ENCODE data around the gene GPLD1. TPM values are rescaled to one million over a fixed set of nuclear protein-coding genes. Genes with fewer than 3 reads are reported as not detected.
A peak's percentile ranks its signal among the peaks of the same experiment; 100 is the strongest.

GPLD1 gene
- total and polyA plus RNA-seq, 9 of the 15 experiments (the other 6 are each of a cell fraction or from before 2014, with no cell fraction given): 0.11 to 1.3 (median 0.82) TPM

DNA sequence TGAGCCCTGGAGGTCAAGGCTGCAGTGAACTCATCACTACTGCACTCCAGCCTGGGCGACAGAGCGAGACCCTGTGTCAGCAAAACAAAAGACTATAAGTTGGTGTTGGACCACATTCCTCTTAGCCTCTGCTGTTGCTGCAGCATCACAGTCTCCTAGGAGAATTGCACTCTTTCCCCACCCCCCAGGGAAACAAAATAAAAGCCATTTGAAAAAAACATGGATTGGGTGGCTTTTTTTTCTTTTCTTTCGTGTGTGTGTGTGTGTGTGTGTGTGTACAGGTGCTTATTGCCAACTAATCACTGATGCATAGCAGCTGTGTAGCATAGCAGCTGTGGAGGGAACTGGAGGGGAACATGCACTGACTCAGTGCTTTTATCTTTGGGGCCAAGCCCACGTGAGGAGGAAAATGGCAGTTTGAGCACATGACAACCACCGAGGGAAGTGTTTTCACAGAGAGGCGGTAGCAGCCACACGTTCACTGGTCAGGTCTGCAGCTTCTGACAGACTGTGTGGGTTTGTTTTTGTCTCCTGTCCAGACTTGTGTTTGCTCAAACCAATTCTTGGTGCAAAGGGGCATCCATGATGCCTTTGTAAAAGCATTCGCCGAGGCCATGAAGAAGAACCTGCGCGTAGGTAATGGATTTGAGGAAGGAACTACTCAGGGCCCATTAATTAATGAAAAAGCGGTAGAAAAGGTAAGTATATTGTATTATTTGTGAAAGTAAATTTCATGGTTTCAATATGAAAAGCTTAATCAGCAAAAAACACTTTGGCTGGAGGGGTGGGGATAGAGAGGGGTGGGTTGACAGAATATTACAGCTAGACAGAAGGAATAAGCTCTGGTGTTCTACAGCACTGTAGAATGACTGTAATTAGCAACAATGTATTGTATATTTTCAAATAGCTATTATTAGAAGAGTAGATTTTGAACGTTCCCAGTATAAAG, 33.1 kb upstream of the GPLD1 start (continued):
- TF ChIP-seq, protein P1, sequence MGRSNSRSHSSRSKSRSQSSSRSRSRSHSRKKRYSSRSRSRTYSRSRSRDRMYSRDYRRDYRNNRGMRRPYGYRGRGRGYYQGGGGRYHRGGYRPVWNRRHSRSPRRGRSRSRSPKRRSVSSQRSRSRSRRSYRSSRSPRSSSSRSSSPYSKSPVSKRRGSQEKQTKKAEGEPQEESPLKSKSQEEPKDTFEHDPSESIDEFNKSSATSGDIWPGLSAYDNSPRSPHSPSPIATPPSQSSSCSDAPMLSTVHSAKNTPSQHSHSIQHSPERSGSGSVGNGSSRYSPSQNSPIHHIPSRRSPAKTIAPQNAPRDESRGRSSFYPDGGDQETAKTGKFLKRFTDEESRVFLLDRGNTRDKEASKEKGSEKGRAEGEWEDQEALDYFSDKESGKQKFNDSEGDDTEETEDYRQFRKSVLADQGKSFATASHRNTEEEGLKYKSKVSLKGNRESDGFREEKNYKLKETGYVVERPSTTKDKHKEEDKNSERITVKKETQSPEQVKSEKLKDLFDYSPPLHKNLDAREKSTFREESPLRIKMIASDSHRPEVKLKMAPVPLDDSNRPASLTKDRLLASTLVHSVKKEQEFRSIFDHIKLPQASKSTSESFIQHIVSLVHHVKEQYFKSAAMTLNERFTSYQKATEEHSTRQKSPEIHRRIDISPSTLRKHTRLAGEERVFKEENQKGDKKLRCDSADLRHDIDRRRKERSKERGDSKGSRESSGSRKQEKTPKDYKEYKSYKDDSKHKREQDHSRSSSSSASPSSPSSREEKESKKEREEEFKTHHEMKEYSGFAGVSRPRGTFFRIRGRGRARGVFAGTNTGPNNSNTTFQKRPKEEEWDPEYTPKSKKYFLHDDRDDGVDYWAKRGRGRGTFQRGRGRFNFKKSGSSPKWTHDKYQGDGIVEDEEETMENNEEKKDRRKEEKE (IDR thresholded peaks at IDR 0.05; ENCODE audit: borderline replicate concordance in 1 of 2, control insufficient read depth in 1 of 2, low read depth in 2 of 2, low read length in 1 of 2): no peak
- TF ChIP-seq CREM (IDR thresholded peaks at IDR 0.05; ENCODE audit: low read depth) (no peak), TRIM28 (IDR thresholded peaks at IDR 0.05) (no peak), ESRRA (IDR thresholded peaks at IDR 0.05; ENCODE audit: borderline replicate concordance, low read depth) (no peak), OTX1 (CRISPR knock-in tag; IDR thresholded peaks at IDR 0.05) (peak; percentile 53; the same call in 1 of the 2 replicates), SREBF2 (CRISPR knock-in tag; IDR thresholded peaks at IDR 0.05) (no peak), RNF2 (IDR thresholded peaks at IDR 0.05) (peak; percentile 50; the same call in 1 of the 2 replicates), HNRNPK (IDR thresholded peaks at IDR 0.05; ENCODE audit: low read depth, low read length, poor library complexity, severe bottlenecking) (no peak), TEAD2 (tag; IDR thresholded peaks at IDR 0.05) (no peak), ZEB2 (IDR thresholded peaks at IDR 0.05) (no peak), ERF (CRISPR knock-in tag; IDR thresholded peaks at IDR 0.05) (0 out of 2 replicates have a peak, but pooled peaks have one; percentile 59)
- TF ChIP-seq, protein P2, sequence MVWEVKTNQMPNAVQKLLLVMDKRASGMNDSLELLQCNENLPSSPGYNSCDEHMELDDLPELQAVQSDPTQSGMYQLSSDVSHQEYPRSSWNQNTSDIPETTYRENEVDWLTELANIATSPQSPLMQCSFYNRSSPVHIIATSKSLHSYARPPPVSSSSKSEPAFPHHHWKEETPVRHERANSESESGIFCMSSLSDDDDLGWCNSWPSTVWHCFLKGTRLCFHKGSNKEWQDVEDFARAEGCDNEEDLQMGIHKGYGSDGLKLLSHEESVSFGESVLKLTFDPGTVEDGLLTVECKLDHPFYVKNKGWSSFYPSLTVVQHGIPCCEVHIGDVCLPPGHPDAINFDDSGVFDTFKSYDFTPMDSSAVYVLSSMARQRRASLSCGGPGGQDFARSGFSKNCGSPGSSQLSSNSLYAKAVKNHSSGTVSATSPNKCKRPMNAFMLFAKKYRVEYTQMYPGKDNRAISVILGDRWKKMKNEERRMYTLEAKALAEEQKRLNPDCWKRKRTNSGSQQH (CRISPR knock-in tag; IDR thresholded peaks at IDR 0.05): 0 out of 2 replicates have a peak, but pooled peaks have one; percentile 64
- TF ChIP-seq, protein P3, sequence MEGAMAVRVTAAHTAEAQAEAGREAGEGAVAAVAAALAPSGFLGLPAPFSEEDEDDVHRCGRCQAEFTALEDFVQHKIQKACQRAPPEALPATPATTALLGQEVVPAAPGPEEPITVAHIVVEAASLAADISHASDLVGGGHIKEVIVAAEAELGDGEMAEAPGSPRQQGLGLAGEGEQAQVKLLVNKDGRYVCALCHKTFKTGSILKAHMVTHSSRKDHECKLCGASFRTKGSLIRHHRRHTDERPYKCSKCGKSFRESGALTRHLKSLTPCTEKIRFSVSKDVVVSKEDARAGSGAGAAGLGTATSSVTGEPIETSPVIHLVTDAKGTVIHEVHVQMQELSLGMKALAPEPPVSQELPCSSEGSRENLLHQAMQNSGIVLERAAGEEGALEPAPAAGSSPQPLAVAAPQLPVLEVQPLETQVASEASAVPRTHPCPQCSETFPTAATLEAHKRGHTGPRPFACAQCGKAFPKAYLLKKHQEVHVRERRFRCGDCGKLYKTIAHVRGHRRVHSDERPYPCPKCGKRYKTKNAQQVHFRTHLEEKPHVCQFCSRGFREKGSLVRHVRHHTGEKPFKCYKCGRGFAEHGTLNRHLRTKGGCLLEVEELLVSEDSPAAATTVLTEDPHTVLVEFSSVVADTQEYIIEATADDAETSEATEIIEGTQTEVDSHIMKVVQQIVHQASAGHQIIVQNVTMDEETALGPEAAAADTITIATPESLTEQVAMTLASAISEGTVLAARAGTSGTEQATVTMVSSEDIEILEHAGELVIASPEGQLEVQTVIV (CRISPR knock-in tag; IDR thresholded peaks at IDR 0.05; ENCODE audit: borderline replicate concordance): no peak
- TF ChIP-seq, protein P4, sequence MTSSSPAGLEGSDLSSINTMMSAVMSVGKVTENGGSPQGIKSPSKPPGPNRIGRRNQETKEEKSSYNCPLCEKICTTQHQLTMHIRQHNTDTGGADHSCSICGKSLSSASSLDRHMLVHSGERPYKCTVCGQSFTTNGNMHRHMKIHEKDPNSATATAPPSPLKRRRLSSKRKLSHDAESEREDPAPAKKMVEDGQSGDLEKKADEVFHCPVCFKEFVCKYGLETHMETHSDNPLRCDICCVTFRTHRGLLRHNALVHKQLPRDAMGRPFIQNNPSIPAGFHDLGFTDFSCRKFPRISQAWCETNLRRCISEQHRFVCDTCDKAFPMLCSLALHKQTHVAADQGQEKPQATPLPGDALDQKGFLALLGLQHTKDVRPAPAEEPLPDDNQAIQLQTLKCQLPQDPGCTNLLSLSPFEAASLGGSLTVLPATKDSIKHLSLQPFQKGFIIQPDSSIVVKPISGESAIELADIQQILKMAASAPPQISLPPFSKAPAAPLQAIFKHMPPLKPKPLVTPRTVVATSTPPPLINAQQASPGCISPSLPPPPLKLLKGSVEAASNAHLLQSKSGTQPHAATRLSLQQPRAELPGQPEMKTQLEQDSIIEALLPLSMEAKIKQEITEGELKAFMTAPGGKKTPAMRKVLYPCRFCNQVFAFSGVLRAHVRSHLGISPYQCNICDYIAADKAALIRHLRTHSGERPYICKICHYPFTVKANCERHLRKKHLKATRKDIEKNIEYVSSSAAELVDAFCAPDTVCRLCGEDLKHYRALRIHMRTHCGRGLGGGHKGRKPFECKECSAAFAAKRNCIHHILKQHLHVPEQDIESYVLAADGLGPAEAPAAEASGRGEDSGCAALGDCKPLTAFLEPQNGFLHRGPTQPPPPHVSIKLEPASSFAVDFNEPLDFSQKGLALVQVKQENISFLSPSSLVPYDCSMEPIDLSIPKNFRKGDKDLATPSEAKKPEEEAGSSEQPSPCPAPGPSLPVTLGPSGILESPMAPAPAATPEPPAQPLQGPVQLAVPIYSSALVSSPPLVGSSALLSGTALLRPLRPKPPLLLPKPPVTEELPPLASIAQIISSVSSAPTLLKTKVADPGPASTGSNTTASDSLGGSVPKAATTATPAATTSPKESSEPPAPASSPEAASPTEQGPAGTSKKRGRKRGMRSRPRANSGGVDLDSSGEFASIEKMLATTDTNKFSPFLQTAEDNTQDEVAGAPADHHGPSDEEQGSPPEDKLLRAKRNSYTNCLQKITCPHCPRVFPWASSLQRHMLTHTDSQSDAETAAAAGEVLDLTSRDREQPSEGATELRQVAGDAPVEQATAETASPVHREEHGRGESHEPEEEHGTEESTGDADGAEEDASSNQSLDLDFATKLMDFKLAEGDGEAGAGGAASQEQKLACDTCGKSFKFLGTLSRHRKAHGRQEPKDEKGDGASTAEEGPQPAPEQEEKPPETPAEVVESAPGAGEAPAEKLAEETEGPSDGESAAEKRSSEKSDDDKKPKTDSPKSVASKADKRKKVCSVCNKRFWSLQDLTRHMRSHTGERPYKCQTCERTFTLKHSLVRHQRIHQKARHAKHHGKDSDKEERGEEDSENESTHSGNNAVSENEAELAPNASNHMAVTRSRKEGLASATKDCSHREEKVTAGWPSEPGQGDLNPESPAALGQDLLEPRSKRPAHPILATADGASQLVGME (CRISPR knock-in tag; IDR thresholded peaks at IDR 0.05): peak; percentile 83; the same call in 1 of the 2 replicates
